Stimulated activated CD4-positive, alpha-beta T cell treated with anti-CD3 and anti-CD28 coated beads, Interleukin-15, amount 100 ng/mL, for 1 hour (primary cell): Measurements from ENCODE around the gene VARS1.
"Not testable (repeated sequence)": the region's sequence is repeated elsewhere in the genome, so short reads cannot be mapped to it uniquely, and the experiment has no call there.

Experiments used
- DNase-seq, 2 donors: peaks; one replicate each; pipeline ENCODE4 v3.0.0-alpha.2; 2020; ENCODE audit warnings: low read depth in 1 of 2, low spot score in 1 of 2

VARS1 gene

GRCh38 chr6:31795616-31796298 lies at the start of gene VARS1:
VARS1 (minus strand) TSS chr6:31795752; CDS start chr6:31795217, 535 bp downstream.
- DNase-seq, result peak; percentile 75 to 77

- DNase-seq, result no peak
Measured at GRCh38 chr6:31844507-31844906, 49.0 kb upstream of the VARS1 start.

- DNase-seq, result no peak
Measured at GRCh38 chr6:31842053-31842452, 46.5 kb upstream of the VARS1 start.

GRCh38 chr6:31839779-31840126 lies 44.2 kb upstream of the VARS1 start:
- DNase-seq, result not testable (repeated sequence)

DNA sequence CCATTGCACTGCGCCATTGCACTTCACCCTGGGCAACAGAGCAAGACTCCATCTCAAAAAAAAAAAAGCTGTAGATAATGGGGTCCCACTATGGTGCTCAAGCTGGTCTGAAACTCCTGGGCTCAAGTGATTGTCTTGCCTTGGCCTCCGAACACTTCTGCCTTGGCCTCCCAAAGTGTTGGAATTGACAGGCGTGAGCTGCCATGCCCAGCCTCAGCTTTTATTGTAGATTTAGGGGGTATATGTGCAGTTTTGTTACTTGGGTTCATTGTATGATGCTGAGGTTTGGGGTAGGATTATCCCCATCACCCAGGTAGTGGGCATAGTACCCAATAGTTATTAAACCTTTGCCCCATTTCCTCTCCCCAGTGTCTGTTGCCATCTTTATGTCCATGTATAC lies 43.4 kb upstream of the VARS1 start:
- DNase-seq, result no peak

GRCh38 chr6:31838114-31838553 lies 42.6 kb upstream of the VARS1 start:
- DNase-seq, result not testable (repeated sequence)

- no peak for DNase-seq
Measured at GRCh38 chr6:31837369-31838113, 42.0 kb upstream of the VARS1 start.

DNA sequence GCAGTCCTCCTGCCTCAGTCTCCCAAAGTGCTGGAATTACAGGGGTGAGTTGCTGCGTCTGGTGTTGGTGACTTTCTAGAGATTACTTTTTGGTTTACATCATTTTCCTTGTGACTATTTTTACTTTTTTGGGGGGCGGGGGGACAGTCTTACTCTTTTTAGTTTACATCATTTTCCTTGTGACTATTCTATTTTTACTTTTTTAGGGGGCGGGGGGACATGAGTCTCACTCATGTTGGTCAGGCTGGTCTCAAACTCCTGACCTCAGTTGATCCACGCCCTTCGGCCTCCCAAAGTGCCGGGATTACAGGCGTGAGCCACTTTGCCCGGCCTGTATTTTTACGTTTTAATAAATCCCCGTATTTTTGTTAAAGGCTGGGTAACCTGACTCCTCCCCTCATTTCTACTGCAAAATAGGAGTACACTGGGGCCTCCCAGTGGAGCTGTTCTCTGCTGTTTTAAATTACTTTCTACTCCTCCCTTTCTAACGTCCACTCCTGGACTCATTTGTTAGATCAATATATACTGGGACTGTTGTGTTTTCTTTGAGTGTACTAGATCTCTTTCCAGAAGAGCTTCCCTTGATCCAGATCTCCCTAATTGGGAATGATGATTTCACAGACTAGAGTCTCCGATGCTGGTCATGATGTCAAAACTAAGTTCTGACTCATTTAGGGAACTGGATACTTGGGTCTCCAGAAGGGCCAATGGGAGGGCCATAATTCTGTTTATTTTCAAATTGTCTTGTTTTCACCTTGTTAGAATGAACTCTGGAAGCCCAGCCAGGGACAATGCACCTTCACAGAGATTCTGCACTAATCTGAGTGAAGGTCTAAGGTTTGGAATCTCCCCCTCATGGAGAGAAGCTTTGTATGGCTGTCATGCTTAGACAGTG lies 41.2 kb upstream of the VARS1 start:
- DNase-seq, result no peak

- DNase-seq, result no peak
Measured at GRCh38 chr6:31836047-31836473, 40.5 kb upstream of the VARS1 start.

GRCh38 chr6:31834367-31835250 lies 39.1 kb upstream of the VARS1 start:
- DNase-seq, result peak; percentile 71 to 73

DNA sequence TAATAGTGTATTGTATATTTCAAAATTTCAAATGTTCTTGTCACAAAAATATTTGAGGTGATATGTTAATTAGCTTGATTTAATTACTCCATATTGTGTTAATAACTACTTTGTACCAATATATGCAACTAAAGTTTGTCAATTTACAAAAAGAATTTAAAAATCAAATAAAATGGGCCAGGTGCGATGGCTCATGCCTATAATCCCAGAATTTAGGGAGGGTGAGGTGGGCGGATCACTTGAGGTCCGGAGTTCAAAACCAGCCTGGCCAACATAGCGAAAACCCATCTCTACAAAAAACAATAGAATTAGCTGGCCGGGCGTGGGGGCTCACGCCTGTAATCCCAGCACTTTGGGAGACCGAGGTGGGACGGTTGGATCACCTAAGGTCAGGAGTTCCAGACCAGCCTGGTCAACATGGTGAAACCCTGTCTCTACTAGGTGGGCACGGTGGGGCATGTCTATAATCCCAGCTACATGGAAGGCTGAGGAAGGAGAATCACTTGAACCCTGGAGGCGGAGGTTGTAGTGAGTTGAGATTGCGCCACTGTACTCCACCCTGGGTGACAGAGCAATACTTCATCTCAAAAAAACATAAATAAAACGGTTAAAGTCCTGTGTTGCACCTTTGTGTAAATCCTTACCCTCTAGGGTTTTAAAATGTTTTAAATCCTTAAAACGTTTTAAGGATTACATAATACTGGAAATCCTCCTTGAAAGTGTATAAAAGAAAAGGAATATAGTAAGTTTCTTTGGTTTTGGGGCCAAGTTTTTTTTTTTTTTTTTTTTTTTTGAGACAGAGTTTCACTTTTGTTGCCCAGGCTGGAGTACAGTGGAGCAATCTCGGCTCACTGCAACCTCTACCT lies 36.0 kb upstream of the VARS1 start:
- DNase-seq, result no peak

DNA sequence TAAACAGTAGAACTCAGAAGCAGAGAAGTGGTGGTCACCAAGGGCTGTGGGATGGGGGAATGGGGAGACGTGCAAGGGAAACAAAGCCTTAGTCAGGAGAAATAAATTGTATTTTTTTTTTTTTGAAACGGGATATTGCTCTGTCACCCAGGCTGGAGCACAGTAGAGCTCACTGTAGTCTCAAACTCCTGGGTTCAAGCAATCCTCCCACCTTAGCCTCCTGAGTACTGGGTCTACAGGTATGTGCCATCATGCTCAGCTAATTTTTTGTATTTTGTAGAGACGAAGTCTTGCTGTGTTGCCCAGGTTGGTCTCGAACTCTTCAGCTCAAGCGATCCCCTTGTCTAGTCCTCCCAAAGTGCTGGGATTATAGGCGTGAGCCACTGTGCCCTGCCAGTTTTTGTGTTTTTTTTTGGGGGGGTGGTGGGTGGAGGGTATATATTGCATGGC lies 35.4 kb upstream of the VARS1 start:
- DNase-seq, result no peak

- DNase-seq, result no peak
Measured at GRCh38 chr6:31829633-31830283, 34.2 kb upstream of the VARS1 start.

DNA sequence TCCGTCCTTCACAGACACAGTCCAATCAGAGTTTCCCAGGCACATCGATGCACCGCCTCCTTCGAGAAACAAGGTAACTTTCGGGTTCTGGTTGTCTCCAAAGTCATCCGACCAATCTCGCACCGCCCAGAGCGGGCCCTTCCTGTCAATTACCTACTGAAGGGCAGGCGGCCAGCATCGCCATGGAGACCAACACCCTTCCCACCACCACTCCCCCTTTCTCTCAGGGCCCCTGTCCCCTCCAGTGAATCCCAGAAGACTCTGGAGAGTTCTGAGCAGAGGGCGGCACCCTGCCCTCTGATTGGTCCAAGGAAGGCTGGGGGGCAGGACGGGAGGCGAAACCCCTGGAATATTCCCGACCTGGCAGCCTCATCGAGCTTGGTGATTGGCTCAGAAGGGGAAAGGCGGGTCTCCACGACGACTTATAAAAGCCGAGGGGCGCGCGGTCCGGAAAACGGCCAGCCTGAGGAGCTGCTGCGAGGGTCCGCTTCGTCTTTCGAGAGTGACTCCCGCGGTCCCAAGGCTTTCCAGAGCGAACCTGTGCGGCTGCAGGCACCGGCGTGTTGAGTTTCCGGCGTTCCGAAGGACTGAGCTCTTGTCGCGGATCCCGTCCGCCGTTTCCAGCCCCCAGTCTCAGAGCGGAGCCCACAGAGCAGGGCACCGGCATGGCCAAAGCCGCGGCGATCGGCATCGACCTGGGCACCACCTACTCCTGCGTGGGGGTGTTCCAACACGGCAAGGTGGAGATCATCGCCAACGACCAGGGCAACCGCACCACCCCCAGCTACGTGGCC lies 31.9 kb upstream of the VARS1 start, which contains the start of gene HSPA1B:
Gene HSPA1B (plus strand): TSS at position 453 of the 794 bp plus-strand sequence. CDS start 213 bp downstream, at position 666.
- peak; percentile 66 to 83 for DNase-seq

DNA sequence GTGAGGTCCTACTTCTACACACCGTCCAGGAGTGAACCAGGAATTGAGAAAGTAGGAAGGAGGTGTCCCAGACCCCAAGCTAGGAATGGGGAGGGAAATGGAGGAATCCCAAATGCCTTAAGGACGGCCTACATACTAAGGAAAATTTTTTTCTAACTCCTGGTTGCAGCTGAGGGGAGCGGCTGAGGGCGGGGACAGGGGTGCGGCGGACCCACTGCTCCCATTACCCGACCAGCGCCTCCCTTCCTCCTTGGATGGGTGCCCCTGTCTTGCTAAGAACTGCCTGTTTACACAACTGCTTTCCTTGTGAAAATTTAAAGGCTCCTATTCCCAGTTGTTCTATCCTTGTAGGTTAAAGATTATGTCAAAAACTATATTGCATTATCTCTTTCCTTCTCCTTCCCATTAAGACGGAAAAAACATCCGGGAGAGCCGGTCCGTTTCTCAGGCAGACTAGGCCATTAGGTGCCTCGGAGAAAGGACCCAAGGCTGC lies 31.3 kb upstream of the VARS1 start:
- DNase-seq, result no peak

- DNase-seq, result no peak
Measured at GRCh38 chr6:31825553-31825952, 30.0 kb upstream of the VARS1 start.

GRCh38 chr6:31823592-31824196 lies 28.1 kb upstream of the VARS1 start:
- not testable (repeated sequence) for DNase-seq
